NCI-H748 (cell line): ENCODE data around the gene GRK5.

ENCODE experiments used
- DNase-seq: peaks from one replicate; lab custom pipeline; 2025; ENCODE audit not compliant: unreplicated experiment; lab: John Stamatoyannopoulos, UW

GRK5 gene

GRCh38 chr10:119337223-119337622, 129.9 kb downstream of the GRK5 start:
- no peak for DNase-seq

GRCh38 chr10:119337796-119338432, 130.5 kb downstream of the GRK5 start:
- DNase-seq: no peak

GRCh38 chr10:119339109-119339508, 131.7 kb downstream of the GRK5 start:
- DNase-seq: no peak

- no peak for DNase-seq
Observed at GRCh38 chr10:119340893-119341458, 133.6 kb downstream of the GRK5 start.

- no peak for DNase-seq
Observed at GRCh38 chr10:119341459-119342301, 134.3 kb downstream of the GRK5 start.

GRCh38 chr10:119342335-119342734, 135.0 kb downstream of the GRK5 start:
- DNase-seq: no peak

GRCh38 chr10:119343011-119343601, 135.7 kb downstream of the GRK5 start:
- no peak for DNase-seq

GRCh38 chr10:119344381-119344780, 137.0 kb downstream of the GRK5 start:
- peak; percentile 58 for DNase-seq

- DNase-seq: no peak
Observed at GRCh38 chr10:119346095-119346832, 138.9 kb downstream of the GRK5 start.

GRCh38 chr10:119347181-119347974, 140.0 kb downstream of the GRK5 start:
- no peak for DNase-seq

GRCh38 chr10:119348106-119348505, 140.7 kb downstream of the GRK5 start:
- no peak for DNase-seq

- no peak for DNase-seq
Observed at GRCh38 chr10:119348516-119349240, 141.3 kb downstream of the GRK5 start.

- no peak for DNase-seq
Observed at GRCh38 chr10:119349341-119349740, 142.0 kb downstream of the GRK5 start.

- DNase-seq: no peak
Observed at GRCh38 chr10:119349937-119350501, 142.6 kb downstream of the GRK5 start.

- no peak for DNase-seq
Observed at GRCh38 chr10:119350502-119351097, 143.2 kb downstream of the GRK5 start.

- no peak for DNase-seq
Observed at GRCh38 chr10:119351189-119351588, 143.8 kb downstream of the GRK5 start.

- no peak for DNase-seq
Observed at GRCh38 chr10:119352042-119352441, 144.7 kb downstream of the GRK5 start.

- no peak for DNase-seq
Observed at GRCh38 chr10:119352807-119353206, 145.4 kb downstream of the GRK5 start.

GRCh38 chr10:119353421-119353820, 146.1 kb downstream of the GRK5 start:
- DNase-seq: no peak
